ENCODE measurements around the gene RPL13.

Gene RPL13

GRCh38 chr16:89599451-89599858 is 39.0 kb downstream of the RPL13 start:
- peak in 1 of 2 donors; percentile 28 for DNase-seq

GRCh38 chr16:89599902-89600301 is 39.4 kb downstream of the RPL13 start:
- DNase-seq, result no peak

- DNase-seq, result no peak
Measured at GRCh38 chr16:89600427-89600826, 39.9 kb downstream of the RPL13 start.

- DNase-seq, result no peak
Measured at GRCh38 chr16:89600956-89601355, 40.5 kb downstream of the RPL13 start.

- DNase-seq, result no peak
Measured at GRCh38 chr16:89601906-89602272, 41.4 kb downstream of the RPL13 start.

- DNase-seq, result peak; percentile 74 to 77
Measured at GRCh38 chr16:89602273-89602951, 41.9 kb downstream of the RPL13 start.

GRCh38 chr16:89602952-89603590 is 42.6 kb downstream of the RPL13 start:
- no peak for DNase-seq

- no peak for DNase-seq
Measured at GRCh38 chr16:89604764-89605163, 44.3 kb downstream of the RPL13 start.

- no peak for DNase-seq
Measured at GRCh38 chr16:89605186-89605970, 44.9 kb downstream of the RPL13 start.

GRCh38 chr16:89606006-89606405 is 45.5 kb downstream of the RPL13 start:
- DNase-seq, result no peak

- DNase-seq, result no peak
Measured at GRCh38 chr16:89607453-89607852, 47.0 kb downstream of the RPL13 start.

- no peak for DNase-seq
Measured at GRCh38 chr16:89607937-89608740, 47.7 kb downstream of the RPL13 start.

GRCh38 chr16:89610108-89610453 is 49.6 kb downstream of the RPL13 start:
- DNase-seq, result no peak

GRCh38 chr16:89612415-89613166 is 52.1 kb downstream of the RPL13 start:
- DNase-seq, result no peak

GRCh38 chr16:89613231-89613953 is 52.9 kb downstream of the RPL13 start, which contains the start of gene DPEP1:
TSS of gene DPEP1 (plus strand) at chr16:89613642. CDS start at chr16:89630411, 16,769 bp downstream.
- DNase-seq, result no peak

GRCh38 chr16:89613954-89614459 is 53.5 kb downstream of the RPL13 start:
- DNase-seq, result no peak
